Stimulated activated CD8-positive, alpha-beta memory T cell treated with anti-CD3 and anti-CD28 coated beads, Interleukin-4, amount 100 ng/mL, for 48 hours (primary cell): Measurements from ENCODE around the gene LTBP1.

ENCODE experiments used
- DNase-seq: peaks from one replicate; pipeline ENCODE4 v3.0.0-alpha.2; 2020

Gene LTBP1

DNA sequence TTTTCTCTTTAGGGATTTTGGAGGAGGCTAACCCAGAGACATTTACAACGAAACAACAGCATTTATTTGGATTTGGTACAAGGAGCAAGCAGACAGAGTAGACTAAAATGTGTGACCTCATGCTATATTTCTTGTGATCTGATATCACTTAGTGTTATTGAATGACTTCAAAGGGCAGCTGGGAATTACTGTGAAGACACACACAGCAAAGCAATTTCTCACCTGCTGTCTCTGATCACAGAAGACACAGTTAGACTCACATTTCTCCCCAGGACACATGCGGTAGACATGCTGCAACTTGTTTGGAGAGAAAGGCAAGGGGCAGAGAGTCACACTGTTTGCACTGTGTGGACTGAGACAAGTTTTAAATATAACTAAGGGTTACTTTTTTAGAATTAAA is 67.5 kb downstream of the LTBP1 start:
- no peak for DNase-seq

GRCh38 chr2:33015421-33016142 is 68.8 kb downstream of the LTBP1 start:
- DNase-seq = no peak

DNA sequence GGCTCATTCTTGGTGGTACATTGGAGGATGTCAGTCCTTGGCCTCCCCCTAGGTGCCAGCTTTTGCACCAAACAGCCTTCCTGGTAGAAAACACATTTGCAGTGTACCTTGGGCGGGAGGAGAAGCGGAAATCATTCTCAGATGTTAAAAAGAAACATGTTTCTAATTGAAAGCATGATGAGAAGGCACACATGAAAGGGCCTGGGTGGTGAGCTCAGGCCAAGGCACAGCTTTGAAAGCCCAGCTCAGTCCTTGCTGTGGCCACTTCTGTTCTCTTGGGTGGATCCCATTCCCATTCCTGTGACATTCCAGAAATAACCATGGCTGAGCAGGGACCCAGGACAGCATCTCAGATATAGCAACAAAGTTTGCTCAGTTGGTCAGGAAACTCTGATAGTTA is 71.5 kb downstream of the LTBP1 start:
- DNase-seq = no peak

GRCh38 chr2:33019796-33020195 is 73.0 kb downstream of the LTBP1 start:
- no peak for DNase-seq

DNA sequence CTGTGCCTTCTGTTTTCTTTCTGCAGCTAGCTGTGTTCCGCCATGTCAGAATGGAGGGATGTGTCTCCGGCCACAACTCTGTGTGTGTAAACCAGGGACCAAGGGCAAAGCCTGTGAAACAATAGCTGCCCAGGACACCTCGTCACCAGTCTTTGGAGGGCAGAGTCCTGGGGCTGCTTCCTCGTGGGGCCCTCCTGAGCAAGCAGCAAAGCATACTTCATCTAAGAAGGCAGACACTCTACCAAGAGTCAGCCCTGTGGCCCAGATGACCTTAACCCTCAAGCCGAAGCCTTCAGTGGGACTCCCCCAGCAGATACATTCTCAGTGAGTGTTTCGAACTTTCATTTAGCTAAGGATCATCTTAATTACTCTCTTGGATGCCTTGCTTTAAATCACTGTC is 74.1 kb downstream of the LTBP1 start:
- no peak for DNase-seq

DNA sequence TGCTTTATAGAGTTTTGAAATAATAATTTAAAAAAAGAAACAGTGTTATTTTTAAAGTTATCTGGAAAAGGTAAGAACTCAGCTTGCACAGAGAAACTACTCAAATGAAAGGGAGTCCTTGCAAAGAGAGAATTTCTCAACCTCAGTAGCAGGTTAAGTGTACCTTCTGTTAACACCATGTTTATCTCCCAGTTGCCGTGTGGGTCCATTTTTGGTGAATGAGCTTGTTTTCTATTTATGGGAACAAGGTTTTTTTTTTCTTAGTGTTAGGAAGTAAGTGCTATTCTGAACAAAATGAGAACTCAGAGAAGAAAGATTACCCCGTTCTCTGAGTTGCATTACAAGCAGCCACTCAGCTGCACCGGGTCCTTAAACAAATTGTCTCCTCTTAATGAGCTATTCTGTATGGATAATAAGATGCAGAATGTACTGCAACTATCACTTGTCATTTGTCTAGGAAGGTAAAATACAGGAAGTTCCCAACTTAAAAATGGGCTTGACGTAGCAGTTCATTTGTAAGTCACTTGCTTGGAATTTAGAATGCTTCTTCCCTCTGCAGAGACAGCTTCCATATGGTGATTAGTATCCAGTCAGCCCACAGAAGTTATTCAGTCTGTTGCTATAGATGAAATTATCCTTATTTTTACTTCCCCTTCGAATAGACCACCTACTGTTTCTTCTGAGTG is 74.9 kb downstream of the LTBP1 start:
- no peak for DNase-seq

GRCh38 chr2:33022395-33022985 is 75.7 kb downstream of the LTBP1 start:
- no peak for DNase-seq

GRCh38 chr2:33022989-33023727 is 76.4 kb downstream of the LTBP1 start:
- no peak for DNase-seq

- no peak for DNase-seq
Observed at GRCh38 chr2:33023728-33024500, 77.2 kb downstream of the LTBP1 start.

DNA sequence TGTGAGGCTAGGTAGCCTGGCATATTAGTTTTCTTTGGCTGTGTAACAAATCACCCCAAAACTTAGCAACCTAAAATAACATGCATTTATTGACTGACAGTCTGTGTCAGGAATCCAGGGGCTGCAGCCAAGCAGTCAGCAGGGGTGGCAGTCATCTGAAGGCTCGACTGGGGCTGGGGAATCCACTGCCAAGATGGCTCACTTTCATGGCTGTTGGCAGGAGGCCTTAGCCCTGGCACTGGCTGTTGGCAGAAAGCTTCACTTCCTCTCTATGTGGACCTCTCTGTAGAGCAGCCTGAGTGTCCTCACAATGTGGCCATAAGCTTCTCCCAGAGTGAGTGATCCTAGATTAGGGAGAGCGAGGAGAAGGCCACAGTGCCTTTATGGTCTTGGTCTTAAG is 78.0 kb downstream of the LTBP1 start:
- no peak for DNase-seq

DNA sequence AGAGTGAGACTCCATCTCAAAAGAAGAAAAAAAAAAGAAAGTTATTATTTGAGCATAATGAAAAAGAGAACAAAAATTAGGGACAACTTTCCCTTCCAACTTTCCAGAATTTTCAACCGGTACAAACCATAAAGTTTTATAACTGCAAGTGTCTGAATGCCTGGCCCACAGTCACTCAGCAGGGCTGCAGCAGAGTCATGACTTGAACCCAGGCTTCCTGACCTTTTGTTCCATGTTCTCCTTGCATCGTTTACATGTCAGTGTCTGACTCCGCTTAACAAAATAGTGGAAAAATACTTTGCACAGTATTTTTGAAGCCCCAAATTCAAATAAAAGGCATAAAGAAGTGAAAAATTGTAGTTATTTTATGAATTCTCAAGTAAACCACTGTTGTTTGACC is 82.7 kb downstream of the LTBP1 start:
- DNase-seq = no peak

DNA sequence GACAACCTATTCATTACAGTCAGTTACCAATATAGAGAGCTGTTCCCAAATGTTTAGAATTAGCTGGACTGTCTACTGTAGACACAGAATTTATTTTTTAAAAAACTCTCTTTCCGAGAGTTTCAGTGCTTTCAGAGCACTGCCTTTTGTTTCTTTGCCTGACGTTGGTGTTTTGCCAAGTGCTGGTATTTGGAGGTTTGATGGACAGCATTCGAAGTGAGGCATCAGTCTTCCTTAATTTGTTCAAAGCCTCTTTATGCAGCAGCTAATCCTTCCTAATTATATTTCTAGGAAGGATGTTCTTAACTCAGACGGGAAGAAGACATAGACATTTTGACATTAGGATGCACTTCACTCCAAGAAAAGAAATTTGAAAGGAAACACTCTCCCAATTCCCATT is 83.2 kb downstream of the LTBP1 start:
- no peak for DNase-seq

- no peak for DNase-seq
Observed at GRCh38 chr2:33030326-33030725, 83.6 kb downstream of the LTBP1 start.

DNA sequence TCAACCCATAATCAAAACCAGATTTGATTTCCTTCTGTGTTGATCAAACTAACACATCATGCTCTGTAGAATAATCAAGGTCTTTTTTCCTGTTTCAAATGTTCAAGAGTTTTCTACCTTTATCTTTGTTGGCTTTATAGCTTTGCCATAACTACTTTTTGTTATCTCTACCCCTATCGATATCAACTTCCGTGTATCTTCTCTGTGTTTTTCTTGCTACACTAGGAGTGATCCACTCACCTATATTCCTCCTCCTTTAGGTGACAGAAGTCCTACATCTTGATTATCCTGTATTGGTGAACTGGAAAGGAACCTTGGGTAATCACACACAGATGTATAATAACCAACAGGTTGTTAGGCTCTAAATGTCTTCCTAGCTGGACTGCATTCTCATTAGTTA is 85.5 kb downstream of the LTBP1 start:
- no peak for DNase-seq

DNA sequence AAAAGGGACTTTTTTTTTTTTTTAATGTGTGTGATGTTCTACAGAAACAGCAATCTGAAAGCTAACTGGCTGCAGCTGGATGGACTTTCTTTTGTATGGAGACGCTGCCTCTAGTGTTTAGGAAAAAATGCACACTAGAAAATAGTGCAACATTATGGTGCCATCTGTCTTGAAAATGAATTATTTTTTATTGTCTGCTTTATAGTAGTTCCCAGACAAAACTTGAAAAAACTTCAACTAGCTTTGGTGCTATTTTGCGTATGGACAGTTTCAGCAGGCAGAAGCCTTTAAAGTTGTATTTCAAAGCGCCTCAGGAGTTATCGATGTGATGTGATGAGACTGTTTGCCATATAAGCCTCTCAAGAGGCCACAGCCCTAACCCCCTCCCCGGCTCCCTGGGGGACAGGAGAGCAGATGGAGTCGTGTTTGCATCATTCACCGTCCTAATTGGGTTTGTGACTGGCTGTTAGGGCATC is 86.9 kb downstream of the LTBP1 start:
- no peak for DNase-seq

GRCh38 chr2:33034784-33035183 is 88.0 kb downstream of the LTBP1 start:
- no peak for DNase-seq

DNA sequence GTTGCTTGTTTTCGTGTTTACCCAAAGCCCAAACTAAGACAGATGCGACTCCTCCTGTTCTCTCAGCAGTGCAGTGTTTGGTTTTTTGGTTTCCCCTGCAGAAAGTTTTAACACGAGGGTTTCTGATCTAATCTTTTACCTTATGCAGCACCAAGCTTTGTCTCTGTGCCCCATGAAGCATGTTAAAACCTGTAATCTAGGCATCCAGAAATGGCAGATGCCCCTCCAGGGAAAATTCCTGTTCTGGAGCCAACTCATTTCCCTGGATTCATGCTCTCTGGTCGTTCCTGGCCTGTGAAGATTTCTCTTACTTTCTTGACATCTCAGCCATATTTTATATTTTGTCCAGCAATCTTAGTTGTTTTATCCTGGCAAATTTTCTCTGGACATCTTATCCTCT is 91.5 kb downstream of the LTBP1 start:
- no peak for DNase-seq

GRCh38 chr2:33038799-33039198 is 92.0 kb downstream of the LTBP1 start:
- DNase-seq = no peak

- DNase-seq = no peak
Observed at GRCh38 chr2:33040541-33040940, 93.8 kb downstream of the LTBP1 start.

DNA sequence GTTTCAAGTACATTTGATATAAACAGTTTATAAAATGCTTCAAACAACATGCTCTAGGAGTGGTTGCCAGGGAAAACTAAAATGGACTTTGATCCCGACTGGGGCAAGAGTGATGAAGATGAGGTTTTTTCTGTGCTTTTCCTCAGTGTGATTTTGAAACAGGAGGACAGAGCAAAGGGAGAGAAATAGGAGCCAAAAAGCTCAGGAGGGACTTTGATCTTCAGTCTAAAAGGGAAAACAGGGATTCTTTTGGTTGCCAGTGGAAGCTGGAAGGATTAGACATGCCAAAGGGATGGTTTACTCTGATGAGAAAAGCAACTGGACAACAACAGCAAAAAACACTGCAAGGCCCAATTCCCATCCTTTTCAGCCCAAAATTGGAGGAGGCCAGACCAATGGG is 95.5 kb downstream of the LTBP1 start:
- no peak for DNase-seq

- no peak for DNase-seq
Observed at GRCh38 chr2:33042819-33043218, 96.1 kb downstream of the LTBP1 start.

DNA sequence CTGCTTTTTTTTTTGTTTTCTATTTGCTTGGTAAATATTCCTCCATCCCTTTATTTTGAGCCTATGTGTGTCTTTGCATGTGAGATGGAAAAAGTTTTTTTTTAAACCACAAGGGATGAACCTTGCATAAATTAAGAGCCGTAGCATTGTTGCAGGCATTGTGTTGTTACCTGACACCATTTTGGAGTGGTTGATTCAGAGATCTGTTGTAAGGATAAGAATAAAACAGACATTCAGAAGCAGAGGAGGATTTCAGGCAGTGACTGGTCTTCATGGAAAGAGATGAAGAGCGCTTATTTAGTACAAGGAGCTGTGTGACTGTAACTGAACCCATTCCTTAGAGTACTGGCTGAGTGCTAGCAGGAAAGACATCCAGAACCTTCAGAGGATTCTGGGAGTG is 101.2 kb downstream of the LTBP1 start:
- DNase-seq = no peak
